C4-2B (cell line): Measurements from ENCODE around the gene EFCAB6.

Source experiments
- H3K27ac ChIP-seq: fragments of 450-650 bp; 2 replicates; pipeline ENCODE4 v1.5.1; 2017
- CTCF ChIP-seq: fragments of 450-650 bp; conservative IDR thresholded peaks from 2 replicates; pipeline ENCODE4 v1.5.1; 2017; ENCODE audit warnings: mild to moderate bottlenecking
- ZFX ChIP-seq: fragments of 450-650 bp; IDR thresholded peaks from 2 replicates; pipeline ENCODE4 v1.6.1; 2017

The EFCAB6 gene

GRCh38 chr22:43634316-43634715, 177.8 kb downstream of the EFCAB6 start:
- TF ChIP-seq CTCF (no peak), ZFX (no peak)
- no peak overlapping the region for H3K27ac ChIP-seq

GRCh38 chr22:43633631-43634285, 178.3 kb downstream of the EFCAB6 start:
- no peak overlapping the region for H3K27ac ChIP-seq
- TF ChIP-seq CTCF (no peak), ZFX (no peak)

GRCh38 chr22:43631846-43632245, 180.3 kb downstream of the EFCAB6 start:
- TF ChIP-seq ZFX (no peak), CTCF (no peak)
- H3K27ac ChIP-seq = no peak overlapping the region

- H3K27ac ChIP-seq = no peak overlapping the region
- TF ChIP-seq CTCF (no peak), ZFX (no peak)
These were observed 180.9 kb downstream of the EFCAB6 start for GRCh38 chr22:43631201-43631600.

- TF ChIP-seq CTCF (no peak), ZFX (no peak)
- H3K27ac ChIP-seq = no peak overlapping the region
These were observed 181.7 kb downstream of the EFCAB6 start for GRCh38 chr22:43630451-43630850.

- H3K27ac ChIP-seq = no peak overlapping the region
- TF ChIP-seq ZFX (no peak), CTCF (no peak)
These were observed 183.9 kb downstream of the EFCAB6 start for GRCh38 chr22:43628250-43628649.

- no peak overlapping the region for H3K27ac ChIP-seq
- TF ChIP-seq ZFX (no peak), CTCF (no peak)
These were observed 184.5 kb downstream of the EFCAB6 start for GRCh38 chr22:43627485-43628213.
